ENCODE measurements around the gene GOLGA6D. TPM values are rescaled to one million over a fixed set of nuclear protein-coding genes. Genes with fewer than 3 reads are reported as not detected.
"Not testable (repeated sequence)": the region's sequence is repeated elsewhere in the genome, so short reads cannot be mapped to it uniquely, and the experiment has no call there.

The GOLGA6D gene
- total and polyA plus RNA-seq, 2 donors (not counting 3 experiments of a cell fraction or from before 2014, with no cell fraction given), result not detected

DNA sequence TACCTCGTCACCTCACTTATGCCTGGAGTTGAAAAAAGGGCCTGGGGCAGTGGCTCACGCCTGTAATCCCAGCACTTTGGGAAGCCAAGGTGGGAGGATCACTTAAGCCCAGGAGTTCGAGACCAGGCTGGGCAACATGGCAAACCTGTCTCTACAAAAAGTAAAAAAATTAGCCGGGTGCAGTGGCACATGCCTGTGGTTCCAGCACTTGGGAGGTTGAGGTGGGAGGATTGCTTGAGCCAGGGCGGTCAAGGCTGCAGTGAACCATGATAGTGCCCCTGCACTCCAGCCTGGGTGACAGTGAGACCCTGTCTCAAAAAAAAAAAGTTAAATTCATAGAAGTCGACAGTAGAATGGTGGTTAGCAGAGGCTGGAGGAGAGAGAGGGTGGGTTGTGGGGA lies 59.6 kb downstream of the GOLGA6D start:
- peaks cover 4% of the 10 kb centered on the region for H3K4me1 ChIP-seq (ENCODE audit: control insufficient read depth, extremely low read depth, insufficient read depth, low read length)
- no peak overlapping the region for H3K4me2 ChIP-seq (ENCODE audit: insufficient read depth, low read length)
- ChIA-PET POLR2A (no interaction called here), CTCF (no interaction called here)
- intact Hi-C loops (cut with micrococcal nuclease), result no loop called here
- BruUV-seq (replicated peaks), result no TSS peak
- dilution Hi-C loops (cut with MboI; ENCODE audit: extremely low pct_ligation_motif_present, low sequenced_read_pairs), result no loop called here
- H3K36me3 ChIP-seq (ENCODE audit: control insufficient read depth in 2 of 2, extremely low read depth in 1 of 2, insufficient read depth in 2 of 2, low read length in 2 of 2), result peaks cover 0 to 8% of the 10 kb centered on the region in 2 experiments
- no peaks in the 10 kb centered on the region for H4K20me1 ChIP-seq (replicated peaks; ENCODE audit: control insufficient read depth, extremely low read depth, insufficient read depth, low read length)
- no peaks in the 10 kb centered on the region for H3K9me3 ChIP-seq (replicated peaks; ENCODE audit: control insufficient read depth, insufficient read depth, low read length)
- DNase-seq (ENCODE audit: low read depth, low spot score) (no peak), FAIRE-seq (no peak)
- H3K79me2 ChIP-seq (ENCODE audit: control insufficient read depth, insufficient read depth, low read length), result no peaks in the 10 kb centered on the region
- no peak overlapping the region for H2AFZ ChIP-seq (ENCODE audit: low read depth, low read length)
- TF ChIP-seq GATA2 (IDR thresholded peaks at IDR 0.05; ENCODE audit: insufficient read depth, insufficient read length, low read depth, low read length) (no peak), JUN (IDR thresholded peaks at IDR 0.05; ENCODE audit: borderline replicate concordance, insufficient read depth, insufficient read length, low read depth) (no peak), POLR2AphosphoS5 (IDR thresholded peaks at IDR 0.05; ENCODE audit: insufficient read depth, low read depth, low read length) (no peak), EZH2 (IDR thresholded peaks at IDR 0.05; ENCODE audit: borderline replicate concordance, low read depth, low read length, severe bottlenecking) (no peak), MYC (IDR thresholded peaks at IDR 0.05; ENCODE audit: low read depth, low read length) (no peak), FOS (IDR thresholded peaks at IDR 0.05; ENCODE audit: borderline replicate concordance, insufficient read depth, low read length) (no peak), POLR2A (IDR thresholded peaks at IDR 0.05; ENCODE audit: low read depth, low read length) (no peak)
- TF ChIP-seq, protein P1, sequence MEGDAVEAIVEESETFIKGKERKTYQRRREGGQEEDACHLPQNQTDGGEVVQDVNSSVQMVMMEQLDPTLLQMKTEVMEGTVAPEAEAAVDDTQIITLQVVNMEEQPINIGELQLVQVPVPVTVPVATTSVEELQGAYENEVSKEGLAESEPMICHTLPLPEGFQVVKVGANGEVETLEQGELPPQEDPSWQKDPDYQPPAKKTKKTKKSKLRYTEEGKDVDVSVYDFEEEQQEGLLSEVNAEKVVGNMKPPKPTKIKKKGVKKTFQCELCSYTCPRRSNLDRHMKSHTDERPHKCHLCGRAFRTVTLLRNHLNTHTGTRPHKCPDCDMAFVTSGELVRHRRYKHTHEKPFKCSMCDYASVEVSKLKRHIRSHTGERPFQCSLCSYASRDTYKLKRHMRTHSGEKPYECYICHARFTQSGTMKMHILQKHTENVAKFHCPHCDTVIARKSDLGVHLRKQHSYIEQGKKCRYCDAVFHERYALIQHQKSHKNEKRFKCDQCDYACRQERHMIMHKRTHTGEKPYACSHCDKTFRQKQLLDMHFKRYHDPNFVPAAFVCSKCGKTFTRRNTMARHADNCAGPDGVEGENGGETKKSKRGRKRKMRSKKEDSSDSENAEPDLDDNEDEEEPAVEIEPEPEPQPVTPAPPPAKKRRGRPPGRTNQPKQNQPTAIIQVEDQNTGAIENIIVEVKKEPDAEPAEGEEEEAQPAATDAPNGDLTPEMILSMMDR (IDR thresholded peaks at IDR 0.05; ENCODE audit: extremely low read depth in 1 of 2, insufficient read depth in 1 of 2, low read depth in 1 of 2, low read length in 2 of 2), result no peak
- TF ChIP-seq, protein P2, sequence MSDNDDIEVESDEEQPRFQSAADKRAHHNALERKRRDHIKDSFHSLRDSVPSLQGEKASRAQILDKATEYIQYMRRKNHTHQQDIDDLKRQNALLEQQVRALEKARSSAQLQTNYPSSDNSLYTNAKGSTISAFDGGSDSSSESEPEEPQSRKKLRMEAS (IDR thresholded peaks at IDR 0.05; ENCODE audit: insufficient read depth, insufficient read length), result no peak
- no peaks in the 10 kb centered on the region for H3K9me1 ChIP-seq (replicated peaks; ENCODE audit: control insufficient read depth, extremely low read depth, insufficient read depth, low read length)
- no peaks in the 10 kb centered on the region for H3K27me3 ChIP-seq (ENCODE audit: control insufficient read depth in 2 of 2, insufficient read depth in 2 of 2, low read length in 2 of 2)
- no peak overlapping the region for H3K27ac ChIP-seq (ENCODE audit: insufficient read depth, low read depth, low read length)
- H3K9ac ChIP-seq (replicated peaks; ENCODE audit: extremely low read depth, insufficient read depth, low read length), result no peak overlapping the region
- no peak overlapping the region for H3K4me3 ChIP-seq (replicated peaks in 1 of 3; ENCODE audit: insufficient read depth in 1 of 3, low read depth in 1 of 3, low read length in 3 of 3)

DNA sequence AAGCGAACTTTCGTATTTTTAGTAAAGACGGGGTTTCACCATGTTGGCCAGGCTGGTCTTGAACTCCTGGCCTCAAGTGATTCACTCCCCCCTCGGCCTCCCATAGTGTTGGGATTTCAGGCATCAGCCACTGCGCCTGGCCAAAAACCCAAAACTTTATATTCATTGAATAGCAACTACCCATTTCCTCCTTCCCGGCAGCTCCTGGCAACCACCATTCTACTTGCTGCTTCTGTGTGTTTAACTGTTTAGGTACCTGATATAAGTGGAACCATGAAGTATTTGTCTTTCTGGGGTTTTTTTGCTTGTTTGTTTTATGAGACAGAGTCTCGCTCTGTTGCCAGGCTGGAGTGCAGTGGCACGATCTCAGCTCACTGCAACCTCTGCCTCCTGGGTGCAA lies 61.3 kb downstream of the GOLGA6D start:
- H4K20me1 ChIP-seq (replicated peaks; ENCODE audit: control insufficient read depth, extremely low read depth, insufficient read depth, low read length); FAIRE-seq; DNase-seq (ENCODE audit: low read depth, low spot score); CTCF ChIA-PET; H3K4me1 ChIP-seq (ENCODE audit: control insufficient read depth, extremely low read depth, insufficient read depth, low read length); BruUV-seq (replicated peaks); H3K27ac ChIP-seq (ENCODE audit: insufficient read depth, low read depth, low read length); H3K4me2 ChIP-seq (ENCODE audit: insufficient read depth, low read length); H3K9me3 ChIP-seq (replicated peaks; ENCODE audit: control insufficient read depth, insufficient read depth, low read length); H3K9ac ChIP-seq (replicated peaks; ENCODE audit: extremely low read depth, insufficient read depth, low read length); intact Hi-C loops (cut with micrococcal nuclease); POLR2A ChIA-PET; H3K79me2 ChIP-seq (ENCODE audit: control insufficient read depth, insufficient read depth, low read length); dilution Hi-C loops (cut with MboI; ENCODE audit: extremely low pct_ligation_motif_present, low sequenced_read_pairs); H2AFZ ChIP-seq (ENCODE audit: low read depth, low read length); H3K9me1 ChIP-seq (replicated peaks; ENCODE audit: control insufficient read depth, extremely low read depth, insufficient read depth, low read length); H3K27me3 ChIP-seq (ENCODE audit: control insufficient read depth in 2 of 2, insufficient read depth in 2 of 2, low read length in 2 of 2); H3K4me3 ChIP-seq (replicated peaks in 1 of 3; ENCODE audit: insufficient read depth in 1 of 3, low read depth in 1 of 3, low read length in 3 of 3); H3K36me3 ChIP-seq (ENCODE audit: control insufficient read depth in 2 of 2, extremely low read depth in 1 of 2, insufficient read depth in 2 of 2, low read length in 2 of 2): not testable (repeated sequence)

Measured in endothelial cell of umbilical vein (primary cell).